Measurements from ENCODE around the gene SOX10.
"Not testable (repeated sequence)": the region's sequence is repeated elsewhere in the genome, so short reads cannot be mapped to it uniquely, and the experiment has no call there.

The SOX10 gene

DNA sequence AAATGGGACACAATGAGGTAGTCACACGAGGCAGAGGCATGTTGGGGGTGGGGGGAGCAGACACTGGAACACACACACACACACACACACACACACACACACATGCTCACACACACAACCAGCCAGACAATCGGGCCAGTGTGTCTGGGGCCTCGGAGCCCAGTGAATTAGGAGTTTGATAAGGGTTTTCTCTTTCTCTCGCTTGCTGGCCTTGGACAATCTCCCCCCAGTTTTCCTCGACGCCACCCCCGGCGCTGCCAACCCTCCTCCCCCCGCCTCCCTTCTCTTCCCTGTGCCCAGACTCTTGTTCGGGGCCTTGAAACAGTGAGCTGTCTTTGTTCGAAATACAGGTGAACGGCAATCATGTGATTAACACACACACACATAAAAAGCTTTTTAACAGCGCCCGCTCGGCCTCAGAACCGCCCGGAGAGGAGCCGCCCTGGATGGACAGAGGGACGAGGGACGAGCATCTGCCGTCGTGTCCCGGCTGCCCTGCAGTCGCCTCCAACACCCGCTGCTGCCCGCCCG is 1.5 kb upstream of the SOX10 start:
- DNase-seq, result no peak

DNA sequence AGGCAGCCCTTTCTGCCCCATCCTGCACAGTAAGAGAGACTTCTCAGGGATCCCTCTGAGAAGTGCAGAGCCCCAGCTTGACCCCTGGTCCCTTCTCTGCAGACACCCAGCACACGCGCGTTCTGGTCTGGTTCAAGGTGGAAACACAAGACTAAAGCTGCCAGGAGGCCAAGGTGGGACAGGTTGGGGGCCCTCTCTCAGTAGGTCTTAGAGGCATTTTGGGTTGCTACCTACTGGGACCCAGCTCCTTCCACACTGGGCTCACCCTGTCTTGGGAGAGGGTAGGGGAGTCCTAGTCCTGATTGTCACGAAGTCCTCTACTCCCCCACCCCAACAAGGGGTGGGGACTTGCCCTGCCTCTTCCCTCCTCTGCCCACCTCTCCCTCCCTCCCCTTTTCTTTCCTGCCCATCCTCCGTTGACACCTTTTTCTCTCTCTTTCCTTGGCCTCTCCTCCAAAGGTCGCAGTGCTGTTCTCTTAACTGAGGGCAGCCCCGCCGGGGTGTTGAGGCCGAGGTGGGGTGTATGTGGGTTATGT is 763 bp upstream of the SOX10 start:
- DNase-seq, result no peak

DNA sequence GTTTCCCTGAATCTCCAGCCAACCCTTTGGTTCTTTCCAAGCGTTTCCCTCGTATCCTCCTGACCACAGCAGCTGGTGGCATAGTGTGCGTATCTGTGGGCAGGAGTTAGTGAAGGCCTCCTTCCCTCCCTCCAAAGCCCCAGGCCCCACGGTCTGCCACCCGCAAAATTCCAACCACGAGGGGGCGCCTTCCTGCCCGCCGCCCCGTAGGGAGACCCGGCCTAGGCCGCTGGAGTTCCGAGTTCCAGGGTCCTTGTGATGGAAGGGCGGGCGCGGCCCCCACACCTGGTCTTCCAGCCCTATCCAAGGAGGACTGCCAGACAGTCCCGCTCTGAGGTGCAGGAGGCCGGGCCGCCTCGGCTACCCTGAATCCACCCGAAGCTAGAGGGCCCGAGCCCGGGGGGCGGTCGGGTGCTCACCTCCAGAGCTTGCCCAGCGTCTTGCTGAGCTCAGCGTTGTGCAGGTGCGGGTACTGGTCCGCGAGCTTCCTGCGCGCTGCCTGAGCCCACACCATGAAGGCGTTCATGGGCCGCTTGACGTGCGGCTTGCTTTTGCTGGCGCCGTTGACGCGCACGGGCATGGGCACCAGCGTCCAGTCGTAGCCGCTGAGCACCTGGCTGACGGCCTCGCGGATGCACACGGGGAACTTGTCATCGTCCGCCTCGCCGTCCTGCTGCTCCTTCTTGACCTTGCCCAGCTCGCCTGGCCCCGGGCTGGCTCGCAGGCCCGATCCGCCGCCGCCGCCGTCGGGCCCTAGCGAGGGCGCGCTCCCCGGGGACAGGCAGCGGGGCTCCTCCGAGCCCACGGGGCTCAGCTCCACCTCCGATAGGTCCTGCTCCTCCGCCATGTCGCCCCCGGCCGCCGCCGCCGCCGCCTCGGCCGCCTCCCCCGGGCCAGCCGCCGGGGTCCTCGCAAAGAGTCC is 1.2 kb downstream of the SOX10 start:
- DNase-seq, result no peak

DNA sequence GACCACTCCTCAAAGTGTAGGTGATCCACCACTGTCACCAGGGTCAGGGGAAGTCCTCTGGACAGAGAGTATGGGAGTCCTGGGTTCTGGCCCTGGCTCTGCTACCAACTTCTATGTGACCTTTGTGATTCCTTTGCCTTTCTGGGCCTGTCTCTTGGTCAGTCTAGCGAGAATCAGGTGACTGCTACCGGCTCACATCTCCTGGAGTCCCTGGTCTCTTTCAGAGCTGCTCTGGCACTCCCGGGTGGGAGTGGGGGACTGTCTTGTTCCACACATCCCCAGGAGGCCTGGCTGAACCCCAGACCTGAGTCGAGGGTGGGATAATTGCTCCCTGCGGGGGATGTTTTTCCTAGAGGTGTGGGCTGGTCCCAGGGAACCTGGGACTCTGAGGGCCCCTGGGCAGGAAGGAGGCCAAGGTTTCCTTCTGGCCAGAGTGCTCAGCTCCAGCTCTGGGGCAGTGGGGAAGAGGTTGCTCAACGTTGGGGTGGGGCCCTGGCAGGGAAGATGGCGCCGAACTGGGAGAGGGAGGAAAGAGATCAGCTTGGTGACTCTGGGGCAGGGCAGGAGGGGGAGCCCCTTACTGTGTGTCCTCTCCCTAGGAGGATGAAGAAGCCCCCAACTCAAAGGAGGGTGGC is 2.1 kb downstream of the SOX10 start:
- no peak for DNase-seq

DNA sequence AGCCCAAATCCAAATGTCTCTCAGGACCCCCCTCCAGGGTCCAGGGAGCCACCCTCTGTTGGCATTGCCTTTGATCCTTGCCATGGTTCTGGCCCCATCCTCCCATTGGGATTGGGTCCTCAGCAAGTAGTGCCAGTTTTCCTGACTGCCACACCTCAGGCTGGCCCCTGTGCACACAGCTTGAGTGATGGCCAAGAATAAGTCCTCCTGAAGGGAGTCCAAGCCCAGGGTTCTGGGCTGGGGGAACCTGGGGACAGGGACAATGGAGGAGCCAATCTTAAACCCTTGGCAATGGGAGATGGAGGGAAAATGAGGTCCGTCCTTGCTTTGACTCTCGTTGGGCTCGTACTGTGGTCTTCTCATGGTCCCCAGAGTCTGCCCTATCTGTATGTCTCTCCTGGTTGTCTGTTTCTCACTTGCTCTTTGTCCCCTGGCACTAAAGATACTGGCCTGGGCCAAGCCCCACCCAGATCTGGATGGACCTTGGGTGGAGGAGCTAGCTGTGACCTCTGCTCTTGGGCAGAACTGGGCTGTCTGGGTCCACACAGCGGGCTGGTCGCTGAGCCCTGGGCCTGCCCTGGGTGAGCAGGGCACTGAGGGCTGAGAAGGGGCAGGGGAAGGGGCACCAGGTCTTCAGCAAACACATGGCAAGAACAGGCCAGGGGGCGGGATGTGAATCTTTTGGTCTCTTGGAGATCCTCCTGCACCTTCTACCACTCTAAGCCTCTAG is 2.9 kb downstream of the SOX10 start:
- no peak for DNase-seq

DNA sequence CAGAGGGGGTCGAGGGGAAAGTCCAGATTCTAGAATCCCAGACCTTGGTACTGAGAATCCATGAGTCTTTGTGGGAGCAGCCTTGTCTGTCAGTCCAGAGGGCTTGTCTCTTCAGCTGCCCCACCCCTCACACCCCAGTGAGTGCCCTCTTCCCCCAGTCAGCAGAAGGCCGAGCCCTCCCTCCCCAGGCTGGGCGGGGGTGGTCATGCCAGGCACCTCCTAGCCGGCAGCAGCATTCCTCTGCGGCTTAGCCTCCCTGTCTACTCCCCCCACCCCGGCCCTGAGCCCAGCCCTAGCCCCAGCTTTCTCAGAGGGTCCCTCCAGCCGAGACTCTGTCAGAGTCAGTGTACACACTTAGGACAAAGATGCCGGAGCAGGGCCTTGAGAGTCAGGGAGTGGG is 4.6 kb downstream of the SOX10 start:
- DNase-seq, result no peak

DNA sequence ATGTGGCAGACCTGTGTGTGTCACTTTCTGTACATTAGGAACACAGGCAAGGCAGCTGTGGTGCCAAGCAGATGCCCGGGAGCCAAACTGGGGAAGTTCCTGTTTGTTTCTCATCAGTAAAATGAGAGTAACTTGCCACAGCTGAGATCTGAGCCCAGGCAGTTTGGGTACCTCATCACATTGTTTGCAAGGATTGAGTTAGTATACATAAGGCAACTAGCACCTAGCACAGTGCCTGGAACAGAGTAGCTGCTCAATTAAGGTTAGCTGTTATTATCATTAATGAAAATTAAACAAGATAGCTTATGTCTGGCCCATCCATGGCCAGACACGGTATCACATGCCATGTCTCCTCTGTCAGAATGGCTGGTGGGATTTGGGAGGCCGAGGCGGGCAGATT is 7.8 kb downstream of the SOX10 start:
- DNase-seq, result no peak

DNA sequence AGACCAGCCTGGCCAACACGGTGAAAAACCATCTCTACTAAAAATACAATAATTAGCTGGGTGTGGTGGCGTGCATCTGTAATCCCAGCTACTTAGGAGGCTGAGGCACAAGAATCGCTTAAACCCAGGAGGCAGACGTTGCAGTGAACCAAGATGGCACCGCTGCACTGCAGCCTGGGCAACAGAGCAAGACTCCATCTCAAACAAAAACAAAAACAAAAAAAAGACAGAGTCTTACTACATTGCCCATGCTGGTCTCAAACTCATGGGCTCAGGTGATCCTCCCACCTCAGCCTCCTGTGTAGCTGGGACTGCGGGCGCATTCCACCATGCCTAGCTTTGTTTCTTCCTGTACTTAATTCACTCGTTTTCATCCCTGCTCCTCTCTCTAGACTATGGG is 8.3 kb downstream of the SOX10 start:
- not testable (repeated sequence) for DNase-seq

DNA sequence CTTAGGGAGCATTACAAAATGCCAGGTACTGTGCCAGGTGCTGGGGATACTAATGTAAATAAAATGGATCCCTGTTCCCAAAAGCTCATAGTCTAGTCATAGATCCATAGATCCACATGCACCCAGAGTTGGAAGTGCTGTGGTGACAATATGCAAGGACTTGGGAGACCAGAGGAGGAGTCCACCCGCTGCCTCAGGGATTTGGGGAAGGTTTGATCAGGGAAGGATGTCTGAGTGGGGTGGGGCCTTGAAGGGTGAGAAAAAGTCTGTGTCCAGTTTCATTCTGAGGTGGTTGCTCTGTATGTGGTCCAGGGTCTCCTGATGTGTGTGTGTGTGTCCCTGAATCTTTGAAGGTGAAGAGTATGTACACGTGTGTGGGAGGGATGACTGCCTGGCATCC is 9.2 kb downstream of the SOX10 start:
- DNase-seq, result no peak

DNA sequence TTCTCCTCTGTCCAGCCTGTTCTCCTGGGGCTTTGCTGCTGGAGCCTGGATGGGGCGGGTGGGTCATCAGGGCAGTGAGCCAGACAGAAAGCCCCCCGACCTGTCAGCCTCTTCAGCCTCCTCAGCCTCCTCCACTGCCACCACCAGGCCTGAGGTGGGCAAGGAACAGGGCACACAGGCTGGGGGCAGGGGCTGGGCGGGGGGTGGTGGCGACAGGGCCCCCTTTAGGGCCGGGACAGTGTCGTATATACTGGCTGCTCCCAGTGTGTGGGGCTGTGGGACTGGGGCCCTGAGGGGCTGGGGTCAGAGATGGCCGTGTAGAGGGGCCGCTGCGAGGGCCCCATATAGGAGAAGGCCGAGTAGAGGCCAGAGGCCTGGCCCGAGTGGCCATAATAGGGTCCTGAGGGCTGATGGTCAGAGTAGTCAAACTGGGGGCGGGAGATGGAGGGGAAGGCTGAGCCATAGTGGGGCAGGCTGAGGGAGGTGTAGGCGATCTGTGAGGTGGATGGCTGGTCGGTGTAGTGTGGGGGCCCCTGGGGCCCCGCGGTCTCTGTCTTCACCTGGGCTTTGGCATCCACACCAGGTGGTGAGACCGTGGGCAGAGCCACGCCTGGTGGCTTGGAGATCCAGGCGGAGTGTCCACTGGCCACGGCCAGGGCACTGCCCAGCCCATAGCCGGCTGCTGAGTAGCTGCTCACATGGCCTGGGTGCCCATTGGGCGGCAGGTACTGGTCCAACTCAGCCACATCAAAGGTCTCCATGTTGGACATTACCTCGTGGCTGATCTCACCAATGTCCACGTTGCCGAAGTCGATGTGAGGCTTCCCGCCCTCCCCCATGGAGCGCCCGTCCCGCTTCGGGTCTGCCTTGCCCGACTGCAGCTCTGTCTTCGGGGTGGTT is 10.8 kb downstream of the SOX10 start:
- DNase-seq, result no peak

DNA sequence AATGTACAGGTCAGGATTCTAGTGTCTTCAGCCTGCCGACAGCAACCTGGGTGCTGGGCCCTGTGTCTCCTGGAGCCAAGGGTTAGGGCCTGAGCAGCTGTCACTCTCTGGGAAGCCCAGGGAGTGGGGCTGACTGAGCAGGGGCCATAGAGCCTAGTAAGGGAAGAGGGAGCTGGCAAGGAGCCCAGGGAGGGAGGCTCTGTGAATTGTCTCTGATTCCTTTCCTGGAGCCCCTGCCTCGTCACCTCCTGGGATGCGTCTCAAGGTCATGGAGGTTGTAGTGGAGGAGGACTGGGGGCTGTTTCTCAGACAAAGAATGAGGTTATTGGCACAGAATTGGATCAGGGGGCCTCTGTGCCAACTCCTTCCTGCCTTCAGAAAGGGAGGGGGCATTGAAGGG is 11.8 kb downstream of the SOX10 start:
- DNase-seq, result no peak

DNA sequence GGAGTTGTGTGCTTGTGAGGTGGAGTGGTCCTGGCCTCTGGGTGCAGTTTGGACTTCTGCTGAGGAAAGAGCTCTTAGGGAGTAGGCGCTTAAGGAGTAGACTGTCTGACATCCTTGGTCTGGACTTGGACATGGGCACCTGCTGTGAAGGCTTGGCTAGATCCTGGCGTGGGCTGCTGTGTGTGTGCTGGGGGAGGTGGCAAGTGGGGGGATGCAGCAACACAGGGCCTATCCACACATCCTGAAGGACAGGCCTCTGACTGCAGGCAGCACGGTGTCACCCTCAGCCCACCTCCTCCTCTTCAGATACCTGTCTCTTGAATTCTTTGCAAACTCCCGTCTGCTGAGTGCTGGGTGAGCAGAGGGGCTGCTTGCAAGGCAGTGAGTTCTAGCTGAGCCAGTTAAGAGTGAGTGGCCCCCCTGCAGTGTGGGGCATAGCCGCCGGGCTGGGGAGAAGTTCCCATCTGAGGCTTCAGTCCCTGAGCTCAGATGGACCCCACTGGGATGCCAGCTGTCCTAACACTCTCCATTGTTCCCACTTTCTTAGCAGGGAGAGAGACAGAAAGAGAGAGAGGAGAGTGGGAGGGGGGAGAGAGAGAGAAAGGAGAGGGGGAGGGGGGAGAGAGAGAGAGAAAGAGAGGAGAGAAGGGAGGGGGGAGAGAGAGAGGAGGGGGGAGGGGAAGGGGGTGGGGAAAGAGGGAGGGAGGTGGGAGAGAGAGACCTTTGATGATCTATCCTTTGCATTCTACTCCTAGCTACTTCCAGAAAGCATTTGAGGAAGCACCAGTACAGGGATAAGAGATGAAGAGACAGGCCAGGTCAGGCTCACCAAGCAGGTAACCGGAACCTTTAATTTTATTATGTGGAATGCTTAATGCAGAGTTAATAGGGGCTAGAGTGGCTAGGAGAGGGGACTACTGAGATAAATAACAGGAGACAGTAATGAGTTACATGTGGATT is 12.6 kb downstream of the SOX10 start:
- no peak for DNase-seq

DNA sequence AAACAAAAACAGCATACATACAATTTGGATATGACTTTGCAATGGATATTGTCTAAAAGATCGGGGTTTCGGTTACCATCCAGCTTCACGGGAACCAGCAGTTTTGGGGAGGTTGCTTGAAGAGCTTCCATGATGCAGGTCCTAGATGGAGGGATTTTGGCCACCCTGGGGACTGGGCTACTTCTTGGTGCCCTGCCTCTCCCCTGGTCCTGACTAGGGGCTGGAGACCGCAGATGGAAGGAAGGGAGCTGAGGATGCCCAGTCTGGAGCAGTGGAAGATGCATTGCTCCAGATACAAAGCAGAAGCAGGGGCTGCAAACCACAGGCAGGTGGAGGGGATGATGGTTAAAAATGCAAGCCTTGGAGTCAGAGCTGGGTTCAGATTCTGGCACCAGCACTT is 13.5 kb downstream of the SOX10 start:
- no peak for DNase-seq

DNA sequence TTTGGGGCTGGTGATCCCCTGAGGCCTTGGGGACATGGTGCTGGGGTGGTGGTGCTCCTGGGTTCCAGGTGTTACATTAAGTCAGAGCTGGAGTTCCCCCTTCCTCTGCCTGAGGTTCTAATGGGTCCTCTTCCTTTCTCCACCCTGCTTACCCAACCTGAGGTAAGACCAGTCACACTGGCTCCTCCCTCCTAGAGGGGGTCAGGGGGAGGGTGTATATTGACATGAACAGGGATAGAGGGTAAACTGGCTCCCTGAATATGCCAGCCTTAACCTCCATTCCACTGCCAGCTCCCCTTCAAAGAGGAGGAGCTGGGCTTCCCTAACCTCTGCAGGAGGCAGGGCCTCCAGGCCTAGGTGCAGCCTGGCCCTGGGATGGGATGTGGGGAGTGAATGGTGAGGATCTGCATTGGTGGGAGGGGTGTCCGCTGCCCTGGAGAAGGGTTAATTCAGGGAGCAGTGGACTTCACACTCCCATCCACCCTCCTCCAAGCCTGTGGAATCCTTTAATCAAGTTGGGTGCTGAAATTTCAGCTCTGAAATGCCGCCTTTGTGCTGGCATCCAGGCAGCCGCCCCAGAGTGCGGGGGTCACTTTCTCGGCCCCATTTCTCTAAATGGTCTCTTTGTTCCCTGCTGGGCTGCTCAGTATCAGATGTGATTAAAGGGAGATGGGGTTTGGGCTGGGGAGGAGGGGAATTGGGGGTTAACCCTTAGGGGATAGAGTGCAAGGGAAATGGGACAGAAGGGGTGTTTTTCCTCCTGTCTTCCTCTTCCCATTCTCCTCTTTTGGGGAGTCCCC is 15.7 kb downstream of the SOX10 start:
- DNase-seq, result no peak

DNA sequence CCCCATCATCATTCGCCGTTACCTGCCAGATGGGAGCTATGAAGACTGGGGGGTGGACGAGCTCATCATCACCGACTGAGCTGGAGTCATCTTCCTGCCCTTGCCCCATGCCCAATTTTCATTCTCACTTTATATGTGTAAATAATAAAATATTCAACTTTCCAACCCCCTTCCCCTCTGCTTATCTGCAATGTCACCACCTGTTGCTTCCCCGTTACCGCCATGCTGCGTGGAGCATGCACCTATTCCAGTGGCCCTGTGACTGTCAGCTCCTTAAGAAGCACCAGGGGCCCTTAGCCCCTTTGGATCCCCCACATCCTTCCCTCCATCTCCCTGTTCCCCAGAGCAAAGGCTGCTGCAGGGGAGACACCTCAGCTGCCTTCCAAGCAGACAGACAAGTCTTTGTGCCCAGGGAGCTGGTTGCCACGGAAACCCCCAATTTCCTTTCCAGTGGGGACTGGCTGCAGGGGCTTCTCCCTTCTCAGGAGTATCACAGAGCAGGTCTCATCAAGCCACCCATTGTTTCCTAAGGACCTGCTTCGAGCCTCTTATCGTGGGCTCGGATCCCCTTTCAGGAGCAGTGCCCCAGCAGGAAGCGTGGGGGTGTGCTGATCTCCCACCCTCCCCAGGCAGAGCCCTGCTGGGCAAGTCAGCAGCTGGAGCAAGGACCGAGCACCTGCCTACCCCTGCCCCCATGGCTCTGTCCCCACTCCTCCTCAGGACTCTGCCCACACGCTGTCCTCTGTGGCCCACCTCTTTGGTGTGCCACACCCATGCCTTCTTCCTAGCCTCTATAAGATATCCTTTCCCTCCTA is 16.5 kb downstream of the SOX10 start:
- DNase-seq, result no peak

DNA sequence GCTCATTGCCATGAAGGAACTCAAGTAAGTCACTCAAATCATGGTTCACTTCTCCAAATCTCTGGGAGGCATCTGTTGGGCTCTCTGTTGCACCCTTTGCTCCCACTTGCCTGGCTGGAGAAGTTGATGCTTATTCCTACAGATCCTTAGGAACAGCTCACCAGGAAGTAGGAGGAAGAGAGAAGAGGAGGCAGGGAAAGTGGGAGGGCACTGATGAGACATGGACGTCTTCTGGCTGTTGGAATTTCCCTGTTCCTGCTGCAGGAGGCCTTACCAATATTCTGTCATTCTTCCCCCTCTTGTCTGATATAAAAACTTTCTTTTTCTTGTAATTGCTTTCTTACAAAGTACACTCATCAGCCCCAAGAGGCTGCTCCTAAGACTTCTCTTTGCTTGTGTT is 17.2 kb downstream of the SOX10 start:
- DNase-seq, result no peak

DNA sequence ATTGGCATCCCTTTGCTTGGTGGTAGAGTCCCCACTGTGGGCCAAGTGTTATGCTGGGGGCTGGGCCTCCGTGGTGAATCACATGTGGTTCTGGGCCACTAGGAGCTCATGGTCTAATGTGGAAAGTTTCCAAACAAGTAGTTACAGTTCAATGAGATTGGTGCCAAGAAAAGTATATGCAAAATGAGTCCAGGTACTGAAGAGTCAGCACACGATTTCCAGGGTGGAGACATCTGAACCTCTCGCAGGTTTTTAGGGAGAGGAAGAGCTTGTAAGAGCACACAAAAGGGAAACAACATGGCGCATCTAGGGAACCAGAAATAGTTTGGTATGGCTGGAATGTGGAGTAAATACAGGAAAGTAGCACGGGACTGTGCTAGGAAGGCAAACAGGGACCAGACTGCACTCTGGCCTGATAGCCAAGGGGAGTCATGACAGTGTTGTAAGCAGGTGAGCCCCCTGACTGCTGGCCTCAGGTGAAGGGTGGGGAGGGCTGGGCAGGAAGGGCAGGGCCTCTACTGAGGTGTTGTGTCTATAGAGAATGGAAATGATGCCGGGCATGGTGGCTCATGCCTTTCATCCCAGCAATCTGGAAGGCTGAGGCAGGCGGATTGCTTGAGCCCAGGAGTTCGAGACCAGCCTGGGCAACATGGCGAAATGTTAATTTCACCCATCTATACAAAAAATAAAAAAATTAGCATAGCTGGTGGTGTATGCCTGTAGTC is 18.3 kb downstream of the SOX10 start:
- DNase-seq, result no peak

DNA sequence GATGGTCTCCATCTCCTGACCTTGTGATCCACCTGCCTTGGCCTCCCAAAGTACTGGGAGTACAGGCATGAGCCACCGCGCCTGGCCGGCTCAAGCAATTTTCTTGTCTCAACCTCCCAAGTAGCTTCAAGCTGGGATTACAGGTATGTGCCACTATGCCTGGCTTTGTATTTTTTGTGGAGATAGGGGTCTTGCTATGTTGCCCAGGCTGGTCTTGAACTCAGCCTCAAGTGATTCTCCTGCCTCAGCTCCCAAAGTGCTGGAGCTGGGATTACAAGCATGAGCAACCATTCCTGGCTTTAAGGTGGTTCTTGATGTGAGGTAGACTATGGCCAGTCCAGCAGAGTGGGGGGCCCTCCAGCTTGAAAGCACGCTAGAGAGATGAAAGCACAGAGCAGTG is 23.3 kb downstream of the SOX10 start:
- DNase-seq, result no peak

Measured in stimulated activated CD4-positive, alpha-beta T cell treated with anti-CD3 and anti-CD28 coated beads, Interleukin-12 subunit alpha, Interleukin-12 subunit beta, amount 100 ng/mL, for 4 hours (primary cell).